Measurements from ENCODE around the gene KRTAP12-4.

GRCh38 chr21:44632067-44632466 is 22.4 kb downstream of the KRTAP12-4 start:
- TF ChIP-seq, protein P1, sequence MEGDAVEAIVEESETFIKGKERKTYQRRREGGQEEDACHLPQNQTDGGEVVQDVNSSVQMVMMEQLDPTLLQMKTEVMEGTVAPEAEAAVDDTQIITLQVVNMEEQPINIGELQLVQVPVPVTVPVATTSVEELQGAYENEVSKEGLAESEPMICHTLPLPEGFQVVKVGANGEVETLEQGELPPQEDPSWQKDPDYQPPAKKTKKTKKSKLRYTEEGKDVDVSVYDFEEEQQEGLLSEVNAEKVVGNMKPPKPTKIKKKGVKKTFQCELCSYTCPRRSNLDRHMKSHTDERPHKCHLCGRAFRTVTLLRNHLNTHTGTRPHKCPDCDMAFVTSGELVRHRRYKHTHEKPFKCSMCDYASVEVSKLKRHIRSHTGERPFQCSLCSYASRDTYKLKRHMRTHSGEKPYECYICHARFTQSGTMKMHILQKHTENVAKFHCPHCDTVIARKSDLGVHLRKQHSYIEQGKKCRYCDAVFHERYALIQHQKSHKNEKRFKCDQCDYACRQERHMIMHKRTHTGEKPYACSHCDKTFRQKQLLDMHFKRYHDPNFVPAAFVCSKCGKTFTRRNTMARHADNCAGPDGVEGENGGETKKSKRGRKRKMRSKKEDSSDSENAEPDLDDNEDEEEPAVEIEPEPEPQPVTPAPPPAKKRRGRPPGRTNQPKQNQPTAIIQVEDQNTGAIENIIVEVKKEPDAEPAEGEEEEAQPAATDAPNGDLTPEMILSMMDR (IDR thresholded peaks at IDR 0.05; ENCODE audit: low read depth, low read length): no peak
- no peak for TF ChIP-seq EZH2phosphoT487 (IDR thresholded peaks at IDR 0.05; ENCODE audit: low read depth)

All from OCI-LY3 (cell line).